Activated CD4-positive, CD25-positive, alpha-beta regulatory T cell treated with anti-CD3 and anti-CD28 coated beads, Interleukin-2, amount 50 U/mL, for 24 hours (primary cell): ENCODE results near the gene TRIM6.
"Not testable (repeated sequence)": the region's sequence is repeated elsewhere in the genome, so short reads cannot be mapped to it uniquely, and the experiment has no call there.

Experiments
- ATAC-seq, 2 donors: fragments of 150-1000 bp; cut with Tn5 transposase; one replicate each; pipeline ENCODE4 v1.10.0; 2021; ENCODE audit warnings: mild to moderate bottlenecking in 1 of 2, moderate library complexity in 1 of 2

Gene TRIM6

DNA sequence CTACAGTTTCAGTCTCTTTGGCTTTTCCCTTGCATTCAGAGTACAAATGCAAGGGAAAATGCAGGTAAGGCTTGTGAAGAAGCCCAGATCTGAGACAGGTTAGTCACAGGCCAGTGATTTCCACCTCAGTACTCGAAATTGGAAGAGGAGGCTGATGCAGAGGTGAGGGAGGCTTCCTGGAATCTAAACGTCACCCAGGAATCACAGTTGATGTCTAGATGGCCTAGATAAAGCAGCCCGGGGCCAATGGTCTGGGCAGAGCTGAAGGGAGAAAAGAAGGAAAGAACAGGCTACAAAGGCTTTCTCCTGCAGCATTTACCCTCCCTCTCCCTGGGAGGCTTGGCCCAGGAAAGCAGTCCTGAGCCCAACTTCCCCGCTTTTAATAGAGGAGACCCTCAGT is 8.5 kb downstream of the TRIM6 start:
- ATAC-seq: no peak

DNA sequence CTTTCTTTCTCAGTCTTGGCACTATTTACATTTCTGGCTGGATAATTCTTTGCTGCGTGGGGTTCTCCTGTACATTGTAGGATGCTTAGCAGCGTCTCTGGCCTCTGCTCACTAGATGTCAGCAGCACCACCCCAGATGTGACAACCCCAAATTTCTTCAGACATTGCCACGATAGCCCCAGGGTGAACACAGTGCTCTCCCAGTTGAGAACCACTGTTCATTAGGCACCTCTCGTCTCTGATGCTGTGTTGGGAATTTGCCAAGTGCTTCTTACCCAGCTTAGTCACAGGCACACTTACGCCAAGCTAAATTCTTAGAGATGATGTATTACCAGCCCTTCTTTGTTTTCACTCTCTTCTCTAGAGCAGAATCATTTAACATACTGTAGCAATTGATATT is 9.4 kb downstream of the TRIM6 start:
- no peak for ATAC-seq

DNA sequence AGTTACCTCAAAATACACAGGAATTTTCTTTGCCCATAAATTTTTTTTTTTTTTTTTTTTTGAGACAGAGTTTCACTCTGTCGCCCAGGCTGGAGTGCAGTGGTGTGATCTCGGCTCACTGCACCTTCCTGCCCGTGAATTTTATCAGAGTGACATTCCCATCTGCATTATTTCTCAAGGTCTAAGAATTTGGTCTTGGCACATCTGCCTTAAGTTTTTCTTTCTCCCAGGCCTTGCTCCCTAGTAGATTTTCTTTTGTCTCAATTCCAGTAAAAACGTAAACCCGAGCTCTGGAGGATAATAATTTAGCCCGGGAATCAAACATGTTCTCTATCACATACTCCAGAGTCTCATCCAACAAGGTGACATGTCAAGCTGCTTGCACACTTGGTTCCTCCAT is 12.4 kb downstream of the TRIM6 start:
- no peak for ATAC-seq

DNA sequence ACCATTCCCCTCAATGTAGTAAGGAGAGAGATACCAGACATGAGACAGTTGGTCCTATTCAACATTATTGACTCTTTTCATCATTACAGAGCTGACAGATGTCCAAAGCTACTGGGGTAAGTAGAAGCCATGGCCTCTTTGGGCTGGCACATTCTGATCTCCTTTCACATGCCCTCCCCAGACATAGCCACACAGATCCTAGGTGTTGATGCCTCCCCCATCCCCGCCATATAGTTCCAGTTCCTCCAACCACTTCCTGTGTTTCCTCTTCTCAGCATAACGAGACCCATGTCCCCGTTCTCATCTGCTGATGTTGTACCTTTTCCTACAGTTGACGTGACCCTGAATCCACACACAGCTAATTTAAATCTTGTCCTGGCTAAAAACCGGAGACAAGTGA is 14.0 kb downstream of the TRIM6 start:
- ATAC-seq: no peak

DNA sequence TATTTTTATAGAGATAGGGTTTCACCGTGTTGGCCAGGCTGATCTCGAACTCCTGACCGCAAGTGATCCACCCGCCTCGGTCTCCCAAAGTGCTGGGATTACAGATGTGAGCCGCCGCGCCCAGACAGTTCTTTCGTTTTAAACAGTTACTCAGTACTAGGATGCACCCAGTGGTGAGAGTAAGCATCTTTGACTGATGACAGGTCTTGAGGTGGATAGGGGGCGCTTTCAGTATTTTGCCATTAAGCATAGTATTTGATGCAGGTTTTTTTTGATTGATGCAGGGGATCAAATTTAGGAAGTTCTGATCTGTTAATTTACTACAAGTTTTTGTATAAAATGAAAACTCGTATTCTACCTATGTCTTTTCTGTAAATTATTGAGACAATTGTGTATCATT is 15.2 kb downstream of the TRIM6 start:
- no peak for ATAC-seq

DNA sequence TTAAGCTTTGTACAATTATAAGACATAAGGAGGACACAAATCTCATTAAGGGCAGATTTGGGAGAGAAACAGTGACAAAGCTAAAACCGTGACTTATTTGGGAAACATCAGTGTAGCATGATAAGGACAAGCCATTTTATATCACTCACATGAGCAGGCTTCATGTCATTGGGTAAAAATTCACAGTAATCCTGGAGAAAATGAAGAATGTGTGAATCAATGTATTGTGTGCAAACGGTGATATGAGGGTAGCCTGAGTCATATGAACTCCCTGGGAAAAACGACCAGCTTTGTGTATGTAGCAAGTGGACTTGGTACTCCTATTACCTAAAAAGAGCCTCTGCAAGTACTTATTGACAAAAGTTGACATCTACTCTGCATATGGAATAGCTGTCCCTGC is 22.4 kb downstream of the TRIM6 start:
- no peak for ATAC-seq

DNA sequence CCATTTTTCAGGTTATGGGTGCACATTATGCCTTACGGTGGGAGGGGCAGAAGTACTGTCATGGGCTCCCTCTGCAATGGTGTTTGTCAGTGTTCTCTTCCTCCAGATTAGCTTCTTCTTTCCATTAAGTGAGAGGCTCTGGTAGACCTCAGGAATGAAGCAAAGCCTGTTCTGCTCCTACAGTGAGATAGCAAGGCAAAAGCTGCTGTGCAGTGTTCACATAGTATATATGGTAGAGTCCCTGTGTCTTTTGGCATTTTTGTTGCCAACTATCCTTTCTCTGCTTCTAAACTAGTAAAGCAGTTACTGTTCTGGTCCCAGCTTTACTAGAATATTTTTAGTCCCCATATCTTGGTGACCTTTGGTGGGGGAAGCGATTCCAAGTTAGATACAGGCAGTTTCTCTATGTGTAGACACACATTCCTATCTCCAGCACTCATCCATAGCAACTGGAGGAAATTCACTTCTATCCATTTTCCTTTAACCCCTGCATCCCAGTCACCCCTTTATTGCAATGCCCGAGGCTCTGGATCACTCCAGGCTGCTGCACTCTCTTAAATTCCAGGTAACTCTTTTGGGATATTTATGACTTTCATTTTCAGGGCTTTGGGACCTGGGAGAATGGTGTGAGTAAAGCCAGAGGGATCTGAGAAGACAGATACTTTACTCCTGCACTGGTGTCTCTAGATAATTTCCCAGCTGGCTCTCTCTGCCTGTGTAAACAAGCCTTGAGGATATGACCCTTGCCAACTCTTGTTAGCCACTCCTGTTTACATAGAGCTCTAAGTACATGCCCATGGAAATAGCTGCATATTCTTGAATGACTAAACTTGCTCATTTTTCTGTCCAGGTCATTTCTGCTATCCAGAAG is 24.4 kb downstream of the TRIM6 start:
- no peak for ATAC-seq

DNA sequence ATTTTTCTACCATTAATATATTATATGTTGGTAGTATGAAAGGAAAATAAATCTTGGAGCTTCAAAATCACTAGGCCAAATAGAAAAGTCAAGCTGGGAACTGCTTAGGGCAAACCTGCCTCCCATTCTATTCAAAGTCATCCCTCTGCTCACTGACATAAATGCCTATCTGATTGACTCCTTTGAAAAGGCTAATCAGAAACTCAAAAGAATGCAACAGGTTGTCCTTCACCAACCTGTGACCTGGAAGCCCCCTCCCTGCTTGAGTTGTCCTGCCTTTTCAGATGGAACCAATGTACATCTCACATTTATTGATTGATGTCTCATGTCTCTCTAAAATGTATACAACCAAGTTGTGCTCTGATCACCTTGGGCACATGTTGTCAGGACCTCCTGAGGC is 25.1 kb downstream of the TRIM6 start:
- ATAC-seq: no peak

DNA sequence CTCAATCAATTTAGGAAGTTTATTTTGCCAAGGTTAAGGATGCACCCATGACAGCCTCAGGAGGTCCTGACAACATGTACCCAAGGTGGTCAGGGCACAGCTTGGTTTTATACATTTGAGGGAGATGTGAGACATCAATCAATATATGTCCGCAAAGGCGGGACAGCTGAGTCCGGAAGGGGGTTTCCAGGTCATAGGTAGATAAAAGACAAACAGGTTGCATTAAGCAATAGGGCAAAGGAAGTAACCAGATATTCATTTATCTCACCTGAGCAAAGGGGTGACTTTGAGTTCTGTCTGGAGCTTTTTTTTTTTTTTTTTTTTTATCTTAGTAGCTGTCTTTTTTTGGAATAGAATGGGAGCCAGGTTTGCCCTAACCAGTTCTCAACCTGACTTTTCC is 26.4 kb downstream of the TRIM6 start:
- ATAC-seq: no peak

DNA sequence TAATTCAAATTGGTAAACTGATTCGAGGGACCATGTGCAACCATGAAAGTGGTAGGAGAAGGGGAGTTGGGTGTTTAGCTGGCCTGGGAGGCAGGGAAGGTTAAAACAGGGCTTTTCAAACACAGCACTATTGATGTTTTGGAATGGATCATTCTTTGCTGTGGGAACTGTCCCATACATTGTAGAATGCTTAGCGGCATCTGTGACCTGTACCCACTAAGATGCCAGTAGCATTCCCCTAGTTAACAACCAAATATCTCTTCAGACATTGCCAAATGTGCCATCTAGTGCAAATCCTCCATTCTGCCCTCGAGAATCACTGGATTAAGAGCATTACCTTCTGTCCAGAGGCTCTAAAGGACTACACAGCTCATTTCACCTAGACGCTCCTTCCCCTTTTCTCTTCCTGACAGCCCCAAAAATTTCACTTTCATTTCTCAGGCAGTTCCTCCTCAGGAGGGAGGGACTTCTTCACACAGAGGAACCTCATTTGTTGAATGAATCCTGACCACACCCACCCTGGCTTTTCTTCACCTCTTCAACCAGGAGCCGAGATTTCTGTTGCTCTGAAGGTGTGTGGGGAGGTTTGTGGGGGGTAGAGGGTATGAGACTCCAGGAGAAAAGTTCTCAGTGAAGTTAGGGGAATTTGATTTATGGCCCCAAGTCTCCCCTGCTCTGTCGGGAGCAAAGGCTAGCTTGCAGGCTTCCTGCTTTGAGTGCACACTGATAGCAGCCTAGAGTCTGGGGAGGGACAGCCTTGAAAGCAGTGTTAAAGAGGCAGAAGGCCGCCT is 28.2 kb downstream of the TRIM6 start, which contains the start of gene TRIM34:
TRIM34 (plus strand) TSS at position 513 of the 791 bp plus-strand sequence. CDS start 7,331 bp downstream, outside the sequence.
- ATAC-seq: peak; percentile 94 to 97

DNA sequence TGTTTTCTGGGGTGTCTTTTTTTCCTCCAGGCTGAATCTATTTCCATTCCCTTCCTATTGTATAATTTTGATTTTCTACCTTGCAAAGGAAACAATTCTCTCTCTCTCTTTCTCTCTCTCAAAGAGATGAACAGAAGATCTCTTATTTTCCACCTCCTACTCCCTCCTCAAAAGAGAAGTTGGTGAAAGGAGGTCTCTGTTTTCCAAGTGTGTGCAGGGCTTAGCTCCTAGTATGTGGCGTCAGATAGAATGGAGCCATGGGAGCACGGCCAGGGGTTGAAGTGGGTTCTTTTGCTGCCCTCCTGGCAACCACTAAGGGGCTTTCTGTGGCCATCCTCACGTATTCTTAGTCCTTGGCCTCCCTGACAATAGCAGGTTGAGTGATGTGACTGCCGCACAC is 28.8 kb downstream of the TRIM6 start:
- no peak for ATAC-seq

DNA sequence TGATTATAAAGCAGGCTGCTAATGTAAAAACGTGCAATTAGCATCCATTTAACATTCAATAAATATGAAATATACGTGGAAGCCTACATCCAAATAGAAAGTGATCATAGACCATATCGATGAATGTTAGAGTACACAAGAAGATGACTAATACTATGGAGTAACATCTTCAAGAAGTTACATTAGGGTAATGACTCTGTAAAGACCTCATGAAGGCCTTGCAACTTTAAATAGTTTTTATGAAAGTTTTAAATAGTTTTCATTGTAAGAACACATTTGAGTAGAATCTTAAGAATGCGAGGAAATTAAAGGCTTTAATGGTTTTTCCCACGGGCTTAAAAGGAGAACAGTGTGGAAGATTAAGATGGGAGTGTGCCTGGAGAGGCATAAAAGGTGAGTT is 29.8 kb downstream of the TRIM6 start:
- peak in 1 of 2 donors; percentile 25 for ATAC-seq

DNA sequence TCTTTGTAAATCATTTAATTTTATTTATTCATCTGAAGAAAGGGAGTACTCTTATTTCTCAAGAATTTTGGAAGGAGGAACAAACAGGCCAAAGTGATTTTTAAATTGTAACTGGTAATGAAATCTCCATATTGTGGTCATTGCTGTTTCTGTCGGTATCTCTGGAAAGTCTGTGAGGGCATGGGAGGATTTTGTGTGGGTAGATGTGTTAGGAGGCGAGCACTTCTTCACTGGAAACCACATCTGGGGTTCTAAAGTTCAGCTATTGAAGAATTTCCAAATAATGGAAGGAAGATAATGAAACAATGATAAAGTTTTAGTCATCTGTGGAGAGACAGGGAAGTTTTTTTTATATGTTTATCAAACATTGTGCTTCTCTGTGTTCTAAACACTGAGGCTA is 35.0 kb downstream of the TRIM6 start:
- ATAC-seq: no peak

DNA sequence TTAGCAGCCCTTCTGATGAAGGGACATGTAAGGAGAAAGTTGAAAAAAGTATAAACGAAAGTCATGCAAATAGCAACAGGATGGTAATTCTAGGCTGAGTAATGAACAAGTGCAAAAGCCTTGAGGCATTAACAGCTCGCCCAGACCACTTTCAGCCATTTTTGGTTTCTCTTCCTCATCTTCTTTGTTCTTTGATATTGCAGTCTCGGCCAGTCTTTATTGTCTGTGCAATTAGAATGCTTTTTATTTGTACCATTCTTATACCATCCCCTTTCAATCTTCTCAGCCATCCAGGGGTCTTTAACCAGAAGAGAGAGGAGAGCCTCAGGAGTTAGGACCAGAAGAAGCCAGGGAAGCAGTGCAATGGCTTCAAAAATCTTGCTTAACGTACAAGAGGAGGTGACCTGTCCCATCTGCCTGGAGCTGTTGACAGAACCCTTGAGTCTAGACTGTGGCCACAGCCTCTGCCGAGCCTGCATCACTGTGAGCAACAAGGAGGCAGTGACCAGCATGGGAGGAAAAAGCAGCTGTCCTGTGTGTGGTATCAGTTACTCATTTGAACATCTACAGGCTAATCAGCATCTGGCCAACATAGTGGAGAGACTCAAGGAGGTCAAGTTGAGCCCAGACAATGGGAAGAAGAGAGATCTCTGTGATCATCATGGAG is 35.7 kb downstream of the TRIM6 start:
- peak in 1 of 2 donors; percentile 43 for ATAC-seq

DNA sequence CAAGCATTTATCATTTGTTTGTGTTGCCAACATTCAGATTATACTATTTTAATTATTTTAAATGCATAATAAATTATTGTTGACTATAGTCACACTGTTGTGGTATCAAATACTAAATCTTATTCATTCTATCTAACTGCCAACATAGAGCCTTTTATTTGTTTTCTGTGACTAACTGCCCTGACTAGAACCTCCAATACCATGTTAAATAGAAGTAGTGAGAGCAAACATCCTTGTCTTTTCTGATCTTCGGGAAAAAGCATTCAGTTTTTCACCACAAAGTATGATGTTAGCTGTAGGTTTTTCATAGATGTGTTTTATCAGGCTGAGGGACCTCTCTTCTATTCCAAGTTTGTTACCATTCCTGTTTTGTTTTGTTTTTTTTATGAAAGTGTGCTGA is 43.5 kb downstream of the TRIM6 start:
- ATAC-seq: no peak

DNA sequence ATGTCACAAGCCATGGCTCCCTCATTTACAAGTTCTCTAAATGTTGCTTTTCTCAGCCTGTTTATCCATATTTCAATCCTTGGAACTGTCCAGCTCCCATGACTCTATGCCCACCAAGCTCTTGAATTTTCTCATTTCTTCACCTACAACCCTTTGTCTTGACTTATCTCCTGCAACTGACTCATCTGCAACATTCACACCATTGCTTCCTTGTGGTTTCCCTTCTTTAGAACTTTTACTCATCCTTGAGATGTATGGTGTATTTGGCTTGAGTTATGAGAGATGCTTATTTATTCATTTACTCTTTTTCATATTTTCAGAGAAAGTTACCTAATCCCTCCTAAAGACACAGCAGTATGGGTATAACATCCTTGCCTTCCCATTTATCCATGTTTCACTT is 47.1 kb downstream of the TRIM6 start:
- no peak for ATAC-seq

DNA sequence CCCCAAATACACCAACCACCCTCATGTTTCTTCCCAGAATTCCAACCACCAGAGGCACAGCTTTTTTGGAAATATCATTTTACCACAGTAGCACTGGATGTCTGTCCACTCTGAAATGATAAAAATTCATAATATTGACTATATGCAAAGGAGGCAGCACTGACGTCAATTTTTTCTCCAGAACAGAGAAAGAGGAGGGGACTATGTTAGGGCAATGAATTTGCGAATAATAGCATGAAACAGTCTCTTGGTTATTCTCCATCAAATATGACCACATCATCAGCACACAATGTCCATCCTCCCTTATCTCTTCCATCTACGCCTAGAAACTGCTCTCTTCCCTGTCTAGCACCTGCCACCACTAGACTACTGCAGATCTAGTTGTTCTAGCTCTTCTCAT is 49.7 kb downstream of the TRIM6 start:
- no peak for ATAC-seq

DNA sequence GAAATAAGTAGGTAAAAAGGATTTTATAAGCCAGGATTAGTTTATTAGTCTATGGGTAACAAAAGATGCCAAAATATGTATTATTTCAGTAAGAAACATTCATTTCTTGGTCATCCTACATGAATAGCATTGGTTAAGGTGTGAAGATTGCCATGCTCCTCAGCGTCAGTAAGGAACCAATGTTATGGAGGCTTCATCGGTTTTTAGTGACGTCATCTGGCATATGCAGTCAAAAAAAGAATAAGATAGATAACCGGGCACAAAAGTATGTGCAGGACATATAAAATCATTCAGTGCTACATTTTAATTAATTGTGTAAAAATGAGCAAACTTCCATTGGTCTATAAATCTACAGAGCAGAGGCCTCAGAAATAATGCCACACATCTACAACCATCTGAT is 59.0 kb downstream of the TRIM6 start:
- no peak for ATAC-seq

DNA sequence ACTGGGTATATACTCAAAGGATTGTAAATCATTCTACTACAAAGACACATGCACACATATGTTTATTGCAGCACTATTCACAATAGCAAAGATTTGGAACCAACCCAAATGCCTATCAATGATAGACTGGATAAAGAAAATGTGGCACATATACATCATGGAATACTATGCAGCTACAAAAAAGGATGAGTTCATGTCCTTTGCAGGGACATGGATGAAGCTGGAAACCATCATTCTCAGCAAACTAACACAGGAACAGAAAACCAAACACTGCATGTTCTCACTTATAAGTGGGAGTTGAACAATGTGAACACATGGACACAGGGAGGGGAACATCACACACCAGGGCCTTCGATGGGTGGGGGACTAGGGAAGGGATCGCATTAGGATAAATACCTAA is 60.5 kb downstream of the TRIM6 start:
- not testable (repeated sequence) for ATAC-seq

DNA sequence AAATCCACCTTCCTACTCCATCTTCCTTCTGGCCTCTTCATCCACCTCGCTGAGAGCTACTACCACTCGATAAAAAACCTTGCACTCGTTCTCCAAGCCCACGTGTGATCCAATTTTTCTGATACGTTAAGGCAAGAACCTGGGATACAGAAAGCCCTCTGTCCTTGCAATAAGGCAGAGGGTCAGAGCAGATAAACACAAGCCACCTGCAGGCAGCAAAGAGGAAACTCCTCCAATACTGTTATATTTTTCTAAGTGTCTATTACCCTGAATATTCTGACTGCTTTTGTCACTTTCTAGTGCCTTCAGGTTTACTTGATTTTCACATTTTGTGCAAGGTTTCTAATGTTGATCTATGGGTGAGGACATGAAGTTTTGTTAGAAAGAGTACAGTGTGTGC is 61.9 kb downstream of the TRIM6 start:
- ATAC-seq: no peak
